Left hindlimb (tissue), 1 donor: ENCODE results near the gene PTCHD1.
A peak's percentile ranks its signal among the peaks of the same experiment; 100 is the strongest.

Experiments
- DNase-seq: peaks from one replicate; pipeline ENCODE4 v3.0.0-alpha.2; 2018

PTCHD1 gene

GRCh38 chrX:23422912-23423311 lies 88.3 kb downstream of the PTCHD1 start:
- no peak for DNase-seq

- DNase-seq: peak; percentile 68
Observed at GRCh38 chrX:23434356-23434884, 99.8 kb downstream of the PTCHD1 start.

DNA sequence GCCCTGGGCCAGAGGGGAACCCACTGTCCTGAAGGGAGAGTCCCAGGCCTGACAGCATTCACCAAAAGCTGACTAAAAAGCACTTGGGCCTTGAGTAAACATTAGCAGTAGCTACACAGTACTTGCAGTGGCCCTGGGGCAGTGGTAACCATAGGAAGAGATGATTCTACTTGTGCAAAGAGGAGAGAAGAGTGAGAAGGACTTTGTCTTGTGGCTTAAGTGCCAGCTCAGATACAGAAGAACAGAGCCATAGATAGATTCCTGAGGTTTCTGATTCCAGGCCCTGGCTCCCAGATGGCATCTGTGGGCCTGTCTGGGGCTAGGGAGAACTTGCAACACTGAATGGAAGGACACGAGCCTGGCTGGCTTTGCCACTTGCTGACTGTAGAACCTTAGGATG lies 100.5 kb downstream of the PTCHD1 start:
- no peak for DNase-seq

DNA sequence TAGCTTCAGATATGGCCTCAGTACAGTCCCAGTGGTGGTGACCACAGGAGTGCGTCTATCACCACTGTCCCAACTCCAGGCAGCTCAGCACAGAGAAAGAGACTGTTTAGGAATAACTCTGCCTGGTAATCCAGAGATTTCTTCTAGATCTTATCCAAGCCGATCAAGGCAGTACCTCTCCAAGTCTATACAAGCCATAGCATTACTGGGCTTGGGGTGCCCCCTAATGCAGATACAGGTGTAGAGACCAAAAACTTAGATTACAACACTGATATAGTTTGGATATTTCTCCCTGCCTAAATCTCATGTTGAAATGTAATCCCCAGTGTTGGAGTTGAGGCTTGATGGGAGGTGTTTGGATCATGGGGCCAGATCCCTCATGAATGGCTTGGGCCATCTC lies 100.9 kb downstream of the PTCHD1 start:
- DNase-seq: no peak

DNA sequence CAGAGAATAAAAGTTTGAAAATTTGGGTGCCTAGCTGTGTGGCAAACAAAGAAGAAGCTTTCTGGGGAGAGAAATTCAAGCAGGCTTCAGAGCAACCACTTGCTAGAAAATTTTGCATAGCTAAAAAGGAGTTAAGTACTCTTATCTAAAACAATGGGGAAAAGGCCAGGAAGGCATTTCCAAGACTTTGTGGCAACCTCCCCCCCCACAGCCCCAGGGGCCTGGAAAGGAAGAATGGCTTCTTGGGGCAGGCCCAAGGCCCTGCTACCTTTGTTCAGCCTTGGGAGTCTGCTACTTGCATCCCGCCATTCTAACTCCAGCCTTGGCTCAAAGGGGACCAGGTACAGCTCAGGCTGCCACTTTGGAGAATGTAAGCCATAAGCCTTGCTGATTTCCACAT lies 102.2 kb downstream of the PTCHD1 start:
- no peak for DNase-seq

DNA sequence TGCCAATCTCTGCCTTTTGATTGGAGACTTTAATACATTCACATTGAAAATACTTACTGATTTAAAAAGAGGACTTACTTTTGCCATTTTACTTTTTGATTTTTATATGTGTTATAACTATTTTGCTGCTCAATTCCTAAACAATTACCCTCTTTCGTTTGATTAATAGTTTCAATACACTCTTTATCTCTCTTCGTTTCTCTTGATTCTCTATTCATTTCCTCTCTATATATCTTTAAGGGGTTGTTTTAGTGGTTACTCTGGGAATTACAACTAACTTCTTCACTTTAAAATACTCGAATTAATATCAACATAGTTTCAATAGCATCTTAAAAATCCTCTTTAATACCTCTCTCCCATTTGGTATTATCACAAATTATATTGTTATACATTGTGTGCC lies 116.6 kb downstream of the PTCHD1 start:
- no peak for DNase-seq
